Upper lobe of left lung (tissue), 6 donors: ENCODE results near the gene BEST3. TPM values are rescaled to one million over a fixed set of nuclear protein-coding genes. Genes with fewer than 3 reads are reported as not detected.

Experiments used
- ATAC-seq, 2 donors: fragments of 200-7000 bp; cut with Tn5 transposase; one replicate each; pipeline ENCODE4 v1.9.1; 2022; ENCODE audit warnings: mild to moderate bottlenecking in 2 of 2, moderate library complexity in 2 of 2; ENCODE audit not compliant: low FRiP score in 2 of 2
- DNase-seq, 2 donors: peaks; one replicate each; pipeline ENCODE4 v3.0.0-alpha.2; 2019 to 2020
- H3K27ac ChIP-seq, 4 donors: fragments of 200-600 bp; sonication (generic); one replicate each; pipeline ENCODE4 v1.5.1; 2016 to 2019
- H3K27me3 ChIP-seq, 4 donors: fragments of 200-600 bp; sonication (generic); one replicate each; pipeline ENCODE4 v1.5.1; 2017 to 2019
- H3K36me3 ChIP-seq, 4 donors: fragments of 200-600 bp; sonication (generic); one replicate each; pipeline ENCODE4 v1.5.1; 2016 to 2019
- H3K4me1 ChIP-seq, 4 donors: fragments of 200-600 bp; sonication (generic); one replicate each; pipeline ENCODE4 v1.5.1; 2018 to 2019
- H3K4me3 ChIP-seq, 4 donors: fragments of 200-600 bp; sonication (generic); one replicate each; pipeline ENCODE4 v1.5.1; 2017 to 2019; ENCODE audit warnings: mild to moderate bottlenecking in 2 of 4, moderate library complexity in 1 of 4
- H3K9me3 ChIP-seq, 4 donors: fragments of 200-600 bp; sonication (generic); one replicate each; pipeline ENCODE4 v1.5.1; 2018 to 2019
- CTCF ChIP-seq, 6 experiments: fragments of 450-650 bp in 4 of 6; fragments of 200-600 bp in 2 of 6; sonication (generic) in 2 of 6; IDR thresholded peaks; one replicate each; pipeline ENCODE4 v1.5.1; 2016 to 2019; ENCODE audit warnings: antibody characterized with exemption in 6 of 6
- EP300 ChIP-seq, 4 donors: sonication (generic); formaldehyde crosslinking; IDR thresholded peaks; one replicate each; pipeline ENCODE4 v1.5.1; 2017; ENCODE audit warnings: antibody characterized with exemption in 4 of 4, control low read depth in 2 of 4
- POLR2A ChIP-seq, 4 donors: fragments of 450-650 bp; IDR thresholded peaks; one replicate each; pipeline ENCODE4 v1.5.1; 2016 to 2017; ENCODE audit warnings: antibody characterized with exemption in 4 of 4, mild to moderate bottlenecking in 2 of 4
- POLR2AphosphoS5 ChIP-seq, 2 donors: sonication (generic); formaldehyde crosslinking; IDR thresholded peaks; one replicate each; pipeline ENCODE4 v1.5.1; 2017; ENCODE audit warnings: antibody characterized with exemption in 2 of 2
- WGBS, 2 donors: methylation state at CpG; one replicate each; pipeline ENCODE4 v1.1.5; 2017 to 2018; 5-methylcytosine and 5-hydroxymethylcytosine counted together
- total RNA-seq, 6 donors: library from RNA; depleted of rRNA in 4 of 6; stranded (reverse); fragments of >200 nt in 4 of 6; gene quantifications; one replicate each; pipeline versions ENCODE4 v1.1.0 to v1.2.1, GENCODE V29; 2016 to 2021
- donor health status: DM: no; HTN: no; CAD: no; lungs with moderate emphysema.
- donor health status: DM: no; HTN: yes; CAD: no; lungs with severe emphysema.

Gene BEST3
- total RNA-seq, 6 donors from 2014 or later = not detected

GRCh38 chr12:69657376-69658137 is 41.5 kb downstream of the BEST3 start:
- Histone ChIP-seq H3K4me3 (no peak overlapping the region), H3K27me3 (no peaks in the 10 kb centered on the region), H3K9me3 (no peaks in the 10 kb centered on the region), H3K4me1 (peaks cover 0 to 8% (median 3%) of the 10 kb centered on the region in 4 donors), H3K27ac (no peak overlapping the region), H3K36me3 (no peaks in the 10 kb centered on the region)
- ATAC-seq (peak in 1 of 2 donors; percentile 63), DNase-seq (peak in 1 of 2 donors; percentile 24)
- WGBS, 2 donors = 55 to 72% methylated on average over 9 of the region's 9 CpGs
- TF ChIP-seq CTCF (IDR thresholded peaks at IDR 0.05) = no peak

GRCh38 chr12:69655616-69656340 is 43.3 kb downstream of the BEST3 start:
- 59 to 61% methylated on average over 10 to 11 of the region's 11 CpGs for WGBS, 2 donors
- no peak overlapping the region for H3K4me3 ChIP-seq
- peaks cover 0 to 8% (median 3%) of the 10 kb centered on the region in 4 donors for H3K4me1 ChIP-seq
- DNase-seq (peak in 1 of 2 donors; percentile 53), ATAC-seq (peak in 1 of 2 donors; percentile 78)
- TF ChIP-seq EP300 (IDR thresholded peaks at IDR 0.05) (peak in 1 of 4 donors; percentile 12), CTCF (IDR thresholded peaks at IDR 0.05) (no peak), POLR2A (IDR thresholded peaks at IDR 0.05) (no peak), POLR2AphosphoS5 (IDR thresholded peaks at IDR 0.05) (no peak)
- peak overlapping the region in 1 of 4 donors; percentile 44 for H3K27ac ChIP-seq
- no peaks in the 10 kb centered on the region for H3K27me3 ChIP-seq
- H3K9me3 ChIP-seq = no peaks in the 10 kb centered on the region
- H3K36me3 ChIP-seq = no peaks in the 10 kb centered on the region

GRCh38 chr12:69653703-69654102 is 45.4 kb downstream of the BEST3 start:
- no peak for TF ChIP-seq EP300 (IDR thresholded peaks at IDR 0.05)
- H3K4me1 ChIP-seq = peaks cover 0 to 8% (median 3%) of the 10 kb centered on the region in 4 donors
- 87 to 90% methylated on average over 7 to 8 of the region's 8 CpGs for WGBS, 2 donors
- DNase-seq (no peak), ATAC-seq (no peak)
- H3K9me3 ChIP-seq = no peaks in the 10 kb centered on the region
- H3K36me3 ChIP-seq = no peaks in the 10 kb centered on the region
- no peak overlapping the region for H3K4me3 ChIP-seq
- H3K27ac ChIP-seq = no peak overlapping the region
- H3K27me3 ChIP-seq = no peaks in the 10 kb centered on the region

- Histone ChIP-seq H3K4me3 (no peak overlapping the region), H3K9me3 (no peaks in the 10 kb centered on the region), H3K36me3 (no peaks in the 10 kb centered on the region), H3K4me1 (peaks cover 0 to 8% (median 3%) of the 10 kb centered on the region in 4 donors), H3K27ac (no peak overlapping the region), H3K27me3 (no peaks in the 10 kb centered on the region)
- ATAC-seq (no peak), DNase-seq (no peak)
- TF ChIP-seq CTCF (IDR thresholded peaks at IDR 0.05) = no peak
- no peak for TF ChIP-seq POLR2A (IDR thresholded peaks at IDR 0.05)
- no peak for TF ChIP-seq EP300 (IDR thresholded peaks at IDR 0.05)
- TF ChIP-seq POLR2AphosphoS5 (IDR thresholded peaks at IDR 0.05) = no peak
- WGBS, 2 donors = 94 to 95% methylated on average over 3 of the region's 3 CpGs
Measured at GRCh38 chr12:69651922-69652321, 47.2 kb downstream of the BEST3 start.

GRCh38 chr12:69649529-69649928 is 49.6 kb downstream of the BEST3 start:
- WGBS, 2 donors = 68 to 70% methylated on average over 4 of the region's 4 CpGs

More at GRCh38 chr12:69649529-69649928, 49.6 kb downstream of the BEST3 start:
- Histone ChIP-seq H3K27ac (no peak overlapping the region), H3K4me3 (no peak overlapping the region), H3K4me1 (no peaks in the 10 kb centered on the region), H3K9me3 (no peaks in the 10 kb centered on the region), H3K27me3 (no peaks in the 10 kb centered on the region), H3K36me3 (no peaks in the 10 kb centered on the region)
- ATAC-seq (no peak), DNase-seq (no peak)
- TF ChIP-seq EP300 (IDR thresholded peaks at IDR 0.05) (no peak), CTCF (IDR thresholded peaks at IDR 0.05) (no peak), POLR2AphosphoS5 (IDR thresholded peaks at IDR 0.05) (no peak), POLR2A (IDR thresholded peaks at IDR 0.05) (no peak)
